HepG2 (cell line): Measurements from ENCODE around the gene OAS1. TPM values are rescaled to one million over a fixed set of nuclear protein-coding genes. Genes with fewer than 3 reads are reported as not detected.

Experiments used
- FOXK2 ChIP-seq: fragments of 450-650 bp; IDR thresholded peaks from 2 replicates; pipeline ENCODE4 v1.6.1; 2016
- FOXO1 ChIP-seq: sonication (generic); formaldehyde crosslinking; IDR thresholded peaks from 2 replicates; pipeline ENCODE4 v1.4.0; 2020; ENCODE audit warnings: missing genetic modification reagents
- HDAC6 ChIP-seq: fragments of 200-600 bp; sonication (generic); IDR thresholded peaks from 2 replicates; pipeline ENCODE4 v1.7.0; 2017; ENCODE audit warnings: mild to moderate bottlenecking, antibody characterized with exemption, low read length, low read depth
- HNF4A ChIP-seq: sonication (generic); formaldehyde crosslinking; IDR thresholded peaks from 2 replicates; pipeline ENCODE4 v1.4.0; 2020; ENCODE audit warnings: missing genetic modification reagents
- NCOR1 ChIP-seq: fragments of 200-600 bp; sonication (generic); IDR thresholded peaks from 2 replicates; pipeline ENCODE4 v1.7.0; 2017; ENCODE audit warnings: antibody characterized with exemption, low read length, borderline replicate concordance
- POLR2AphosphoS5 ChIP-seq: IDR thresholded peaks from 2 replicates; pipeline ENCODE4 v1.6.1; 2012; ENCODE audit warnings: low read depth, low read length
- SPEN ChIP-seq: sonication (generic); formaldehyde crosslinking; IDR thresholded peaks from 2 replicates; pipeline ENCODE4 v1.5.1; 2020; ENCODE audit warnings: low read depth, mild to moderate bottlenecking, missing genetic modification reagents
- TOPORS ChIP-seq: sonication (generic); formaldehyde crosslinking; IDR thresholded peaks from 2 replicates; pipeline ENCODE4 v1.8.0; 2023; ENCODE audit warnings: mild to moderate bottlenecking, missing genetic modification reagents
- ZFX ChIP-seq: sonication (generic); formaldehyde crosslinking; IDR thresholded peaks from 2 replicates; pipeline ENCODE4 v1.4.0; 2020; ENCODE audit warnings: mild to moderate bottlenecking, low read depth, missing genetic modification reagents, moderate library complexity
- ZNF224 ChIP-seq: sonication (generic); formaldehyde crosslinking; IDR thresholded peaks from 2 replicates; pipeline ENCODE4 v1.5.0; 2020; ENCODE audit warnings: mild to moderate bottlenecking, missing genetic modification reagents
- ZNF841 ChIP-seq: sonication (generic); formaldehyde crosslinking; IDR thresholded peaks from 2 replicates; pipeline ENCODE4 v1.8.1; 2023; ENCODE audit warnings: missing genetic modification reagents, borderline replicate concordance
- polyA plus RNA-seq, 8 experiments: library from polyadenylated mRNA; depleted of rRNA in 3 of 8; stranded (reverse) in 7 of 8; unstranded in 1 of 8; fragments of >200 nt; fragmentation: Illumina TruSeq in 4 of 8; extraction: Trizol in 4 of 8; gene quantifications; 2 replicates each; pipeline versions ENCODE4 v1.2.1 to v1.2.3, GENCODE V29; 2011 to 2016; ENCODE audit warnings: low read depth in 4 of 8, missing spikeins in 1 of 8, mixed read lengths in 1 of 8; ENCODE audit not compliant: insufficient read depth in 1 of 8
- total RNA-seq, 5 experiments: library from RNA; depleted of rRNA; stranded (reverse); fragments of >200 nt; fragmentation: Illumina TruSeq; extraction: Trizol; gene quantifications; 2 replicates each; pipeline ENCODE4 v1.2.3, GENCODE V29; 2016; ENCODE audit warnings: low read depth in 1 of 5
- TF ChIP-seq, protein P1 (sequence below): IDR thresholded peaks from 2 replicates; pipeline ENCODE4 v1.4.0; 2020; ENCODE audit warnings: mild to moderate bottlenecking, missing genetic modification reagents
- TF ChIP-seq, protein P2 (sequence below): sonication (generic); formaldehyde crosslinking; IDR thresholded peaks from 2 replicates; pipeline ENCODE4 v1.8.1; 2023; ENCODE audit warnings: mild to moderate bottlenecking, missing genetic modification reagents
- TF ChIP-seq, protein P3 (sequence below): sonication (generic); formaldehyde crosslinking; IDR thresholded peaks from 2 replicates; pipeline ENCODE4 v1.5.0; 2020; ENCODE audit warnings: mild to moderate bottlenecking, missing genetic modification reagents, borderline replicate concordance
- TF ChIP-seq, protein P4 (sequence below): sonication (generic); formaldehyde crosslinking; IDR thresholded peaks from 2 replicates; pipeline ENCODE4 v1.4.0; 2020; ENCODE audit warnings: low read depth, mild to moderate bottlenecking, missing genetic modification reagents
- TF ChIP-seq, protein P5 (sequence below): sonication (generic); formaldehyde crosslinking; conservative IDR thresholded peaks from 2 replicates; pipeline ENCODE4 v1.4.0; 2020; ENCODE audit warnings: missing genetic modification reagents

Gene OAS1
- total and polyA plus RNA-seq, 2 of the 13 experiments (the other 11 are each of a cell fraction or from before 2014, with no cell fraction given), result 6.5 to 10.6 TPM

DNA sequence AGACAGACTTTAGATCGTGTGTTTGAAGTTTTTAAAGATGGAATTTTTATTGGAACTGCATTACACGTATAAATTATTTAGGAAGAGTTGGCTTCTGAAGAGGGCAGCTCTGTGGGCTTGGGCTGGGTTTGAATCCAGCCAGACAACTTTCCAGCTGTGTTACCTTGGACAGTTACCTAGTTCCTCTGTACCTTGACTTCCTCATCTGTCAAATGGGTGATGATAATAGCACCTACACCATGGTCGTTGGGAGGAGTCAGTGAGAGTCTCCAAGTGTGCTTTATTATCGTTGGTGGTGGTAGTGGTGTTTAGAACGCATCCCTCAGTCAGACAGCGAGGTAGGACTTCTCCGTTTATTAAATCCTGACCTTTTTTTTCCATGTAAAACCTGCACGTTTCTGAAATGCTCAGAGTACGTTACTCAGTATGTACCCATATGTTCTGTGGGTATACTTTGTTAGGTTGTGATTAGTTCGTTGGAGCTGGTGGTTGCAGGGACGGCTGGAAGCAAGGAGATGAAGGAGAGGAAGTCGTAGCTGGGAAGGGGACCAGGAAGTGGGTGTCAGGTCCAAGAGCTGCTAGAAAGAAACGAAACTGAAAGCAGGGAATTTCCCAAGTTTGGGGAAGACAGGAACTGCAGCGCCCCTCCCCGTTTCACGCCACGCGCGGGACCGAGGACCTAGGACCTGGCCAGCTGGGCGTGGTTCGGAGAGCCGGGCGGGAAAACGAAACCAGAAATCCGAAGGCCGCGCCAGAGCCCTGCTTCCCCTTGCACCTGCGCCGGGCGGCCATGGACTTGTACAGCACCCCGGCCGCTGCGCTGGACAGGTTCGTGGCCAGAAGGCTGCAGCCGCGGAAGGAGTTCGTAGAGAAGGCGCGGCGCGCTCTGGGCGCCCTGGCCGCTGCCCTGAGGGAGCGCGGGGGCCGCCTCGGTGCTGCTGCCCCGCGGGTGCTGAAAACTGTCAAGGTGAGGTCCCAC, 31.3 kb downstream of the OAS1 start, which contains the start of gene OAS3 (continued):
- TF ChIP-seq, protein P1, sequence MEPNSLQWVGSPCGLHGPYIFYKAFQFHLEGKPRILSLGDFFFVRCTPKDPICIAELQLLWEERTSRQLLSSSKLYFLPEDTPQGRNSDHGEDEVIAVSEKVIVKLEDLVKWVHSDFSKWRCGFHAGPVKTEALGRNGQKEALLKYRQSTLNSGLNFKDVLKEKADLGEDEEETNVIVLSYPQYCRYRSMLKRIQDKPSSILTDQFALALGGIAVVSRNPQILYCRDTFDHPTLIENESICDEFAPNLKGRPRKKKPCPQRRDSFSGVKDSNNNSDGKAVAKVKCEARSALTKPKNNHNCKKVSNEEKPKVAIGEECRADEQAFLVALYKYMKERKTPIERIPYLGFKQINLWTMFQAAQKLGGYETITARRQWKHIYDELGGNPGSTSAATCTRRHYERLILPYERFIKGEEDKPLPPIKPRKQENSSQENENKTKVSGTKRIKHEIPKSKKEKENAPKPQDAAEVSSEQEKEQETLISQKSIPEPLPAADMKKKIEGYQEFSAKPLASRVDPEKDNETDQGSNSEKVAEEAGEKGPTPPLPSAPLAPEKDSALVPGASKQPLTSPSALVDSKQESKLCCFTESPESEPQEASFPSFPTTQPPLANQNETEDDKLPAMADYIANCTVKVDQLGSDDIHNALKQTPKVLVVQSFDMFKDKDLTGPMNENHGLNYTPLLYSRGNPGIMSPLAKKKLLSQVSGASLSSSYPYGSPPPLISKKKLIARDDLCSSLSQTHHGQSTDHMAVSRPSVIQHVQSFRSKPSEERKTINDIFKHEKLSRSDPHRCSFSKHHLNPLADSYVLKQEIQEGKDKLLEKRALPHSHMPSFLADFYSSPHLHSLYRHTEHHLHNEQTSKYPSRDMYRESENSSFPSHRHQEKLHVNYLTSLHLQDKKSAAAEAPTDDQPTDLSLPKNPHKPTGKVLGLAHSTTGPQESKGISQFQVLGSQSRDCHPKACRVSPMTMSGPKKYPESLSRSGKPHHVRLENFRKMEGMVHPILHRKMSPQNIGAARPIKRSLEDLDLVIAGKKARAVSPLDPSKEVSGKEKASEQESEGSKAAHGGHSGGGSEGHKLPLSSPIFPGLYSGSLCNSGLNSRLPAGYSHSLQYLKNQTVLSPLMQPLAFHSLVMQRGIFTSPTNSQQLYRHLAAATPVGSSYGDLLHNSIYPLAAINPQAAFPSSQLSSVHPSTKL (CRISPR knock-in tag), result peak; percentile 63
- TF ChIP-seq, protein P2, sequence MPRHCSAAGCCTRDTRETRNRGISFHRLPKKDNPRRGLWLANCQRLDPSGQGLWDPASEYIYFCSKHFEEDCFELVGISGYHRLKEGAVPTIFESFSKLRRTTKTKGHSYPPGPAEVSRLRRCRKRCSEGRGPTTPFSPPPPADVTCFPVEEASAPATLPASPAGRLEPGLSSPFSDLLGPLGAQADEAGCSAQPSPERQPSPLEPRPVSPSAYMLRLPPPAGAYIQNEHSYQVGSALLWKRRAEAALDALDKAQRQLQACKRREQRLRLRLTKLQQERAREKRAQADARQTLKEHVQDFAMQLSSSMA (CRISPR knock-in tag), result peak; percentile 55; the same call in 1 of the 2 replicates
- TF ChIP-seq NCOR1, result no peak
- TF ChIP-seq, protein P3, sequence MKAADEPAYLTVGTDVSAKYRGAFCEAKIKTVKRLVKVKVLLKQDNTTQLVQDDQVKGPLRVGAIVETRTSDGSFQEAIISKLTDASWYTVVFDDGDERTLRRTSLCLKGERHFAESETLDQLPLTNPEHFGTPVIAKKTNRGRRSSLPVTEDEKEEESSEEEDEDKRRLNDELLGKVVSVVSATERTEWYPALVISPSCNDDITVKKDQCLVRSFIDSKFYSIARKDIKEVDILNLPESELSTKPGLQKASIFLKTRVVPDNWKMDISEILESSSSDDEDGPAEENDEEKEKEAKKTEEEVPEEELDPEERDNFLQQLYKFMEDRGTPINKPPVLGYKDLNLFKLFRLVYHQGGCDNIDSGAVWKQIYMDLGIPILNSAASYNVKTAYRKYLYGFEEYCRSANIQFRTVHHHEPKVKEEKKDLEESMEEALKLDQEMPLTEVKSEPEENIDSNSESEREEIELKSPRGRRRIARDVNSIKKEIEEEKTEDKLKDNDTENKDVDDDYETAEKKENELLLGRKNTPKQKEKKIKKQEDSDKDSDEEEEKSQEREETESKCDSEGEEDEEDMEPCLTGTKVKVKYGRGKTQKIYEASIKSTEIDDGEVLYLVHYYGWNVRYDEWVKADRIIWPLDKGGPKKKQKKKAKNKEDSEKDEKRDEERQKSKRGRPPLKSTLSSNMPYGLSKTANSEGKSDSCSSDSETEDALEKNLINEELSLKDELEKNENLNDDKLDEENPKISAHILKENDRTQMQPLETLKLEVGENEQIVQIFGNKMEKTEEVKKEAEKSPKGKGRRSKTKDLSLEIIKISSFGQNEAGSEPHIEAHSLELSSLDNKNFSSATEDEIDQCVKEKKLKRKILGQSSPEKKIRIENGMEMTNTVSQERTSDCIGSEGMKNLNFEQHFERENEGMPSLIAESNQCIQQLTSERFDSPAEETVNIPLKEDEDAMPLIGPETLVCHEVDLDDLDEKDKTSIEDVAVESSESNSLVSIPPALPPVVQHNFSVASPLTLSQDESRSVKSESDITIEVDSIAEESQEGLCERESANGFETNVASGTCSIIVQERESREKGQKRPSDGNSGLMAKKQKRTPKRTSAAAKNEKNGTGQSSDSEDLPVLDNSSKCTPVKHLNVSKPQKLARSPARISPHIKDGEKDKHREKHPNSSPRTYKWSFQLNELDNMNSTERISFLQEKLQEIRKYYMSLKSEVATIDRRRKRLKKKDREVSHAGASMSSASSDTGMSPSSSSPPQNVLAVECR, result peak; percentile 87
- no peak for TF ChIP-seq ZNF841 (CRISPR knock-in tag)
- TF ChIP-seq FOXK2, result 0 out of 2 replicates have a peak, but pooled peaks have one; percentile 10
- TF ChIP-seq HNF4A (CRISPR knock-in tag), result peak; percentile 56; the same call in 1 of the 2 replicates
- peak; percentile 43; the same call in 1 of the 2 replicates for TF ChIP-seq ZNF224 (CRISPR knock-in tag)
- TF ChIP-seq, protein P4, sequence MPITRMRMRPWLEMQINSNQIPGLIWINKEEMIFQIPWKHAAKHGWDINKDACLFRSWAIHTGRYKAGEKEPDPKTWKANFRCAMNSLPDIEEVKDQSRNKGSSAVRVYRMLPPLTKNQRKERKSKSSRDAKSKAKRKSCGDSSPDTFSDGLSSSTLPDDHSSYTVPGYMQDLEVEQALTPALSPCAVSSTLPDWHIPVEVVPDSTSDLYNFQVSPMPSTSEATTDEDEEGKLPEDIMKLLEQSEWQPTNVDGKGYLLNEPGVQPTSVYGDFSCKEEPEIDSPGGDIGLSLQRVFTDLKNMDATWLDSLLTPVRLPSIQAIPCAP (CRISPR knock-in tag), result peak; percentile 99
- peak; percentile 79 for TF ChIP-seq ZFX
- no peak for TF ChIP-seq HDAC6
- TF ChIP-seq FOXO1 (CRISPR knock-in tag), result 0 out of 2 replicates have a peak, but pooled peaks have one; percentile 20
- TF ChIP-seq, protein P5, sequence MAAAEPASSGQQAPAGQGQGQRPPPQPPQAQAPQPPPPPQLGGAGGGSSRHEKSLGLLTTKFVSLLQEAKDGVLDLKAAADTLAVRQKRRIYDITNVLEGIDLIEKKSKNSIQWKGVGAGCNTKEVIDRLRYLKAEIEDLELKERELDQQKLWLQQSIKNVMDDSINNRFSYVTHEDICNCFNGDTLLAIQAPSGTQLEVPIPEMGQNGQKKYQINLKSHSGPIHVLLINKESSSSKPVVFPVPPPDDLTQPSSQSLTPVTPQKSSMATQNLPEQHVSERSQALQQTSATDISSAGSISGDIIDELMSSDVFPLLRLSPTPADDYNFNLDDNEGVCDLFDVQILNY, result peak; percentile 86
- TF ChIP-seq POLR2AphosphoS5, result peak; percentile 58; the same call in 1 of the 2 replicates
- TF ChIP-seq TOPORS (CRISPR knock-in tag), result no peak
- peak; percentile 72 for TF ChIP-seq SPEN (CRISPR knock-in tag)
